ENCODE results near the gene PER1.
A peak's percentile ranks its signal among the peaks of the same experiment; 100 is the strongest.

PER1 gene

GRCh38 chr17:8154608-8155155 is 2.5 kb upstream of the PER1 start:
- no peak for DNase-seq (ENCODE audit: low read depth in 2 of 2, low spot score in 1 of 2)

GRCh38 chr17:8153957-8154607 is 1.9 kb upstream of the PER1 start:
- DNase-seq (ENCODE audit: low read depth in 2 of 2, low spot score in 1 of 2) = peak; percentile 68 to 80

GRCh38 chr17:8153525-8153956 is 1.3 kb upstream of the PER1 start:
- DNase-seq (ENCODE audit: low read depth in 2 of 2, low spot score in 1 of 2) = no peak

- DNase-seq (ENCODE audit: low read depth in 2 of 2, low spot score in 1 of 2) = no peak
Observed at GRCh38 chr17:8153031-8153451, 837 bp upstream of the PER1 start.

- no peak for DNase-seq (ENCODE audit: low read depth in 2 of 2, low spot score in 1 of 2)
Observed at GRCh38 chr17:8151641-8152111, 528 bp downstream of the PER1 start.

- DNase-seq (ENCODE audit: low read depth in 2 of 2, low spot score in 1 of 2) = peak; percentile 80
Observed at GRCh38 chr17:8151120-8151640, 1.0 kb downstream of the PER1 start.

- no peak for DNase-seq (ENCODE audit: low read depth in 2 of 2, low spot score in 1 of 2)
Observed at GRCh38 chr17:8150194-8151119, 1.7 kb downstream of the PER1 start.

- DNase-seq (ENCODE audit: low read depth in 2 of 2, low spot score in 1 of 2) = no peak
Observed at GRCh38 chr17:8149419-8150193, 2.6 kb downstream of the PER1 start.

- DNase-seq (ENCODE audit: low read depth in 2 of 2, low spot score in 1 of 2) = no peak
Observed at GRCh38 chr17:8148560-8148959, 3.6 kb downstream of the PER1 start.

GRCh38 chr17:8147805-8148404 is 4.3 kb downstream of the PER1 start:
- no peak for DNase-seq (ENCODE audit: low read depth in 2 of 2, low spot score in 1 of 2)

GRCh38 chr17:8147141-8147804 is 4.9 kb downstream of the PER1 start:
- no peak for DNase-seq (ENCODE audit: low read depth in 2 of 2, low spot score in 1 of 2)

GRCh38 chr17:8146381-8147140 is 5.6 kb downstream of the PER1 start:
- no peak for DNase-seq (ENCODE audit: low read depth in 2 of 2, low spot score in 1 of 2)

GRCh38 chr17:8145811-8146210 is 6.4 kb downstream of the PER1 start:
- no peak for DNase-seq (ENCODE audit: low read depth in 2 of 2, low spot score in 1 of 2)

- no peak for DNase-seq (ENCODE audit: low read depth in 2 of 2, low spot score in 1 of 2)
Observed at GRCh38 chr17:8144401-8145231, 7.6 kb downstream of the PER1 start.

GRCh38 chr17:8143581-8144400 is 8.4 kb downstream of the PER1 start:
- DNase-seq (ENCODE audit: low read depth in 2 of 2, low spot score in 1 of 2) = no peak

- DNase-seq (ENCODE audit: low read depth in 2 of 2, low spot score in 1 of 2) = no peak
Observed at GRCh38 chr17:8142887-8143580, 9.2 kb downstream of the PER1 start.

All from stimulated activated CD8-positive, alpha-beta memory T cell treated with anti-CD3 and anti-CD28 coated beads, Interleukin-4, amount 100 ng/mL, for 1 hour (primary cell).